NCI-H2227 (cell line): ENCODE data around the gene SAMD4B.
A peak's percentile ranks its signal among the peaks of the same experiment; 100 is the strongest.

Experiments used
- DNase-seq: peaks from one replicate; lab custom pipeline; 2025; ENCODE audit not compliant: unreplicated experiment; lab: John Stamatoyannopoulos, UW

Gene SAMD4B

GRCh38 chr19:39386557-39386956 lies 44.3 kb downstream of the SAMD4B start:
- DNase-seq = no peak

GRCh38 chr19:39388657-39389056 lies 46.4 kb downstream of the SAMD4B start:
- DNase-seq = no peak

GRCh38 chr19:39389631-39390414 lies 47.6 kb downstream of the SAMD4B start:
- DNase-seq = peak; percentile 80

GRCh38 chr19:39390451-39390750 lies 48.2 kb downstream of the SAMD4B start:
- no peak for DNase-seq

- DNase-seq = peak; percentile 100
These were observed 48.7 kb downstream of the SAMD4B start, which contains the start of the genes MED29 and PAF1 for GRCh38 chr19:39390751-39391437. Gene MED29, plus strand, starts transcription at chr19:39391378. Its CDS starts 45 bp downstream, at chr19:39391423. Gene PAF1, minus strand, starts transcription at chr19:39391106. Its CDS starts 242 bp downstream, at chr19:39390864.

GRCh38 chr19:39397360-39398296 lies 55.4 kb downstream of the SAMD4B start:
- peak; percentile 98 for DNase-seq

- DNase-seq = no peak
These were observed 56.2 kb downstream of the SAMD4B start for GRCh38 chr19:39398297-39398864.

GRCh38 chr19:39399668-39400050 lies 57.4 kb downstream of the SAMD4B start:
- DNase-seq = no peak

- no peak for DNase-seq
These were observed 57.8 kb downstream of the SAMD4B start for GRCh38 chr19:39400061-39400460.

GRCh38 chr19:39401070-39401548 lies 58.9 kb downstream of the SAMD4B start:
- DNase-seq = no peak

GRCh38 chr19:39401549-39402345 lies 59.5 kb downstream of the SAMD4B start:
- no peak for DNase-seq

- peak; percentile 97 for DNase-seq
These were observed 60.4 kb downstream of the SAMD4B start for GRCh38 chr19:39402346-39403300.

- peak; percentile 90 for DNase-seq
These were observed 61.4 kb downstream of the SAMD4B start for GRCh38 chr19:39403331-39404312.

GRCh38 chr19:39405261-39405957 lies 63.2 kb downstream of the SAMD4B start:
- no peak for DNase-seq

GRCh38 chr19:39405958-39406655 lies 63.9 kb downstream of the SAMD4B start:
- no peak for DNase-seq

GRCh38 chr19:39406656-39407409 lies 64.6 kb downstream of the SAMD4B start, which contains the start of gene ZFP36:
Gene ZFP36, plus strand, starts transcription at chr19:39406847. Its CDS starts 58 bp downstream, at chr19:39406905.
- peak; percentile 98 for DNase-seq
